AG04450 (cell line): ENCODE data around the gene TSC1. TPM values are rescaled to one million over a fixed set of nuclear protein-coding genes. Genes with fewer than 3 reads are reported as not detected.

Experiments
- CTCF ChIA-PET: fragments of 300-600, 350-600 bp; formaldehyde crosslinking; extraction: SDS; loops from one replicate; lab custom pipeline; 2022; ENCODE audit warnings: antibody characterized with exemption, inconsistent platforms; lab: Charles Lee
- POLR2A ChIA-PET: fragments of 350-600 bp; formaldehyde crosslinking; extraction: SDS; loops from one replicate; lab custom pipeline; 2021; ENCODE audit warnings: antibody characterized with exemption, inconsistent platforms; lab: Yijun Ruan, JAX
- DNase-seq: peaks from one replicate; pipeline ENCODE4 v3.0.0-alpha.2; 2011; ENCODE audit warnings: low read depth, low spot score
- H3K27ac ChIP-seq: one replicate; pipeline ENCODE4 v1.5.1; 2012; ENCODE audit warnings: low read depth, low read length, control low read depth
- H3K27me3 ChIP-seq: one replicate; pipeline ENCODE4 v1.6.0; 2012; ENCODE audit warnings: low read length; ENCODE audit not compliant: control insufficient read depth, insufficient read depth
- H3K4me3 ChIP-seq: 2 replicates; pipeline ENCODE4 v1.5.1; 2011; ENCODE audit warnings: mild to moderate bottlenecking, low read depth, low read length, control low read depth
- H3K9me3 ChIP-seq: 2 replicates; pipeline ENCODE4 v1.5.1; 2012; ENCODE audit warnings: low read length; ENCODE audit not compliant: control insufficient read depth, insufficient read depth
- CTCF ChIP-seq: IDR thresholded peaks from 2 replicates; pipeline ENCODE4 v1.5.1; 2011; ENCODE audit warnings: low read depth, low read length, control low read depth, inconsistent platforms
- polyA plus RNA-seq: library from polyadenylated mRNA; depleted of rRNA; stranded (reverse); fragments of >200 nt; gene quantifications from 2 replicates; pipeline ENCODE4 v1.2.3, GENCODE V29; 2011

The TSC1 gene
- polyA plus RNA-seq, 1 experiment: 87.1 TPM

- no peak for TF ChIP-seq CTCF
- DNase-seq: no peak
- Histone ChIP-seq H3K9me3 (peaks cover 11% of the 10 kb centered on the region), H3K27me3 (no peaks in the 10 kb centered on the region), H3K4me3 (no peak overlapping the region), H3K27ac (no peak overlapping the region)
- POLR2A ChIA-PET: no interaction called here
- CTCF ChIA-PET: no interaction called here
These were observed 5.3 kb upstream of the TSC1 start for GRCh38 chr9:132949709-132950108.

GRCh38 chr9:132948482-132949050 lies 4.2 kb upstream of the TSC1 start:
- POLR2A ChIA-PET: no interaction called here
- Histone ChIP-seq H3K27ac (no peak overlapping the region), H3K9me3 (peaks cover 8% of the 10 kb centered on the region; the same call in 1 of the 2 replicates), H3K27me3 (no peaks in the 10 kb centered on the region), H3K4me3 (no peak overlapping the region)
- CTCF ChIA-PET: interaction anchor here (0.9 kb wide), 1 partner anchor 47 kb away, joined by 4 read pairs; no protein-coding TSS in a partner anchor
- no peak for DNase-seq
- TF ChIP-seq CTCF: no peak

GRCh38 chr9:132947756-132948155 lies 3.3 kb upstream of the TSC1 start:
- CTCF ChIA-PET: interaction anchor here (0.9 kb wide), 2 partner anchors 30 to 46 kb away, joined by 3 to 4 read pairs; partner anchors contain the start of gene GFI1B

GRCh38 chr9:132946631-132947295 lies 2.3 kb upstream of the TSC1 start:
- Histone ChIP-seq H3K27ac (no peak overlapping the region), H3K4me3 (no peak overlapping the region), H3K9me3 (peaks cover 8% of the 10 kb centered on the region; the same call in 1 of the 2 replicates), H3K27me3 (no peaks in the 10 kb centered on the region)
- ChIA-PET CTCF (interaction anchor here (0.6 to 2.8 kb wide), 6 partner anchors 20 to 90 kb away, joined by 3 to 16 read pairs (median 6); partner anchors contain the start of gene GFI1B), POLR2A (interaction anchor here (0.8 to 1.5 kb wide), 2 partner anchors 16 to 32 kb away, joined by 3 to 5 read pairs; no protein-coding TSS in a partner anchor)
- DNase-seq: no peak
- TF ChIP-seq CTCF: no peak

More at GRCh38 chr9:132947756-132948155, 3.3 kb upstream of the TSC1 start:
- Histone ChIP-seq H3K27me3 (no peaks in the 10 kb centered on the region), H3K4me3 (no peak overlapping the region), H3K27ac (no peak overlapping the region), H3K9me3 (peaks cover 8% of the 10 kb centered on the region; the same call in 1 of the 2 replicates)
- DNase-seq: no peak
- no peak for TF ChIP-seq CTCF
- POLR2A ChIA-PET: no interaction called here

GRCh38 chr9:132946211-132946610 lies 1.8 kb upstream of the TSC1 start:
- CTCF ChIA-PET: interaction anchor here (2.8 kb wide), 1 partner anchor 76 kb away, joined by 16 read pairs; no protein-coding TSS in a partner anchor
- no peak for DNase-seq
- Histone ChIP-seq H3K4me3 (no peak overlapping the region), H3K27me3 (no peaks in the 10 kb centered on the region), H3K9me3 (peaks cover 8% of the 10 kb centered on the region; the same call in 1 of the 2 replicates), H3K27ac (no peak overlapping the region)
- POLR2A ChIA-PET: interaction anchor here (0.8 to 1.5 kb wide), 2 partner anchors 15 to 31 kb away, joined by 3 to 5 read pairs; no protein-coding TSS in a partner anchor
- TF ChIP-seq CTCF: no peak
